Astrocyte of the spinal cord (primary cell): ENCODE measurements around the gene ZNF646.

Experiments used
- DNase-seq: peaks from one replicate; pipeline ENCODE4 v3.0.0; 2011; ENCODE audit warnings: low read depth, low spot score
- H3K4me3 ChIP-seq: 2 replicates; pipeline ENCODE4 v1.5.1; 2011; ENCODE audit warnings: low read depth, mild to moderate bottlenecking, low read length, moderate library complexity
- CTCF ChIP-seq: IDR thresholded peaks from 2 replicates; pipeline ENCODE4 v1.5.1; 2012; ENCODE audit warnings: low read depth, mild to moderate bottlenecking, low read length, inconsistent platforms
- in situ Hi-C: cut with HindIII; loops from 2 replicates; pipeline ENCODE4 v1.10.0; 2017; ENCODE audit warnings: low sequenced_read_pairs

The ZNF646 gene

GRCh38 chr16:31113121-31114120, 39.2 kb downstream of the ZNF646 start:
- in situ Hi-C loops: no loop called here
- H3K4me3 ChIP-seq: no peak overlapping the region
- no peak for TF ChIP-seq CTCF
- DNase-seq: no peak

- no peak overlapping the region for H3K4me3 ChIP-seq
- no peak for DNase-seq
- TF ChIP-seq CTCF: no peak
- in situ Hi-C loops: no loop called here
These were observed 40.2 kb downstream of the ZNF646 start for GRCh38 chr16:31114468-31114867.

- peak; percentile 99 for DNase-seq
- in situ Hi-C loops: no loop called here
- H3K4me3 ChIP-seq: peak within 1 kb of the TSS; percentile 63
- TF ChIP-seq CTCF: no peak
These were observed 43.4 kb downstream of the ZNF646 start, which contains the start of gene KAT8 for GRCh38 chr16:31117384-31118222. TSS of gene KAT8 (plus strand) at chr16:31117664. CDS start at chr16:31117682, 18 bp downstream.

GRCh38 chr16:31118223-31119155, 44.3 kb downstream of the ZNF646 start:
- peak; percentile 33 for DNase-seq
- in situ Hi-C loops: no loop called here
- peak overlapping the region; percentile 63 for H3K4me3 ChIP-seq
- TF ChIP-seq CTCF: no peak

GRCh38 chr16:31120129-31120528, 45.9 kb downstream of the ZNF646 start:
- no peak for DNase-seq
- in situ Hi-C loops: no loop called here
- no peak overlapping the region for H3K4me3 ChIP-seq
- no peak for TF ChIP-seq CTCF
